Lower leg skin (tissue), 3 donors: ENCODE data around the gene MAPK4.

Source experiments
- POLR2A ChIP-seq, 2 donors: fragments of 450-650 bp; IDR thresholded peaks; one replicate each; pipeline ENCODE4 v1.6.1; 2016 to 2017; ENCODE audit warnings: antibody characterized with exemption in 2 of 2, mild to moderate bottlenecking in 1 of 2, moderate library complexity in 1 of 2
- TF ChIP-seq, protein P1 (sequence below), 3 donors: fragments of 450-650 bp; IDR thresholded peaks; one replicate each; pipeline ENCODE4 v1.5.1; 2016; ENCODE audit warnings: antibody characterized with exemption in 3 of 3, mild to moderate bottlenecking in 3 of 3, moderate library complexity in 2 of 3

DNA sequence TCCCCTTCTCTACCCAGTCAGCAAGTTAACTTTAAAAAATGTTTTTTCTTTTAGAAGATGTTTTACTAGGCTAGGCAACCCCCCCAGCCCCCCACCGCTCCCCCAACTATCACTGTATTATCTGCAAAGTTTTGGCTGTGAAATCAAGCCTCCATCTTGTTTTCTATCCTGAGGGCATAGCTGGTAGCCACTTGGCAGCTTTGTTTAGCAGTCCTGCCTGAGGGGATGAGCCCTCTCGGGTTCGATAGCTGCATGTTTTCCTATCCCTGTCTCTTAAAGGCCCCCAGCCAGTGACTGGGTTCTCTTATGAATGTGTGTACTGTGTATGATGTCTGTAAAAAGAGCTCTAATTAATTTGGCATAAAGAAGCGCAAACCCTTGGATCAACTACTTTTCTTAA, 216.5 kb downstream of the MAPK4 start:
- TF ChIP-seq, protein P1, sequence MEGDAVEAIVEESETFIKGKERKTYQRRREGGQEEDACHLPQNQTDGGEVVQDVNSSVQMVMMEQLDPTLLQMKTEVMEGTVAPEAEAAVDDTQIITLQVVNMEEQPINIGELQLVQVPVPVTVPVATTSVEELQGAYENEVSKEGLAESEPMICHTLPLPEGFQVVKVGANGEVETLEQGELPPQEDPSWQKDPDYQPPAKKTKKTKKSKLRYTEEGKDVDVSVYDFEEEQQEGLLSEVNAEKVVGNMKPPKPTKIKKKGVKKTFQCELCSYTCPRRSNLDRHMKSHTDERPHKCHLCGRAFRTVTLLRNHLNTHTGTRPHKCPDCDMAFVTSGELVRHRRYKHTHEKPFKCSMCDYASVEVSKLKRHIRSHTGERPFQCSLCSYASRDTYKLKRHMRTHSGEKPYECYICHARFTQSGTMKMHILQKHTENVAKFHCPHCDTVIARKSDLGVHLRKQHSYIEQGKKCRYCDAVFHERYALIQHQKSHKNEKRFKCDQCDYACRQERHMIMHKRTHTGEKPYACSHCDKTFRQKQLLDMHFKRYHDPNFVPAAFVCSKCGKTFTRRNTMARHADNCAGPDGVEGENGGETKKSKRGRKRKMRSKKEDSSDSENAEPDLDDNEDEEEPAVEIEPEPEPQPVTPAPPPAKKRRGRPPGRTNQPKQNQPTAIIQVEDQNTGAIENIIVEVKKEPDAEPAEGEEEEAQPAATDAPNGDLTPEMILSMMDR (IDR thresholded peaks at IDR 0.05) = no peak
- TF ChIP-seq POLR2A (IDR thresholded peaks at IDR 0.05) = no peak
